Lower lobe of right lung (tissue), 2 donors: ENCODE results near the gene MTERF1. TPM values are rescaled to one million over a fixed set of nuclear protein-coding genes. Genes with fewer than 3 reads are reported as not detected.

ENCODE experiments used
- ATAC-seq, 2 donors: fragments of 200-7000 bp; cut with Tn5 transposase; one replicate each; pipeline ENCODE4 v1.9.1; 2020 to 2022; ENCODE audit warnings: mild to moderate bottlenecking in 2 of 2, moderate library complexity in 2 of 2
- DNase-seq: peaks from one replicate; pipeline ENCODE4 v3.0.0-alpha.2; 2020
- H3K27ac ChIP-seq: fragments of 200-600 bp; one replicate; pipeline ENCODE4 v1.8.0; 2022
- H3K27me3 ChIP-seq: fragments of 200-600 bp; one replicate; pipeline ENCODE4 v1.8.0; 2022; ENCODE audit warnings: low read depth
- H3K36me3 ChIP-seq: fragments of 200-600 bp; one replicate; pipeline ENCODE4 v1.8.0; 2022; ENCODE audit warnings: mild to moderate bottlenecking
- H3K4me1 ChIP-seq: fragments of 200-600 bp; one replicate; pipeline ENCODE4 v1.8.0; 2022
- H3K4me3 ChIP-seq: fragments of 200-600 bp; one replicate; pipeline ENCODE4 v1.8.0; 2022; ENCODE audit warnings: mild to moderate bottlenecking
- H3K9me3 ChIP-seq: fragments of 200-600 bp; one replicate; pipeline ENCODE4 v1.8.0; 2022
- CTCF ChIP-seq: fragments of 200-600 bp; IDR thresholded peaks from one replicate; pipeline ENCODE4 v1.8.0; 2022; ENCODE audit warnings: antibody characterized with exemption, mild to moderate bottlenecking
- intact Hi-C: fragments of 100-400 bp; cut with DNase I; formaldehyde crosslinking; loops from one replicate; pipeline ENCODE4 v1.11.0; 2022
- long read RNA-seq: library from polyadenylated mRNA; unstranded; transcript quantifications from one replicate; pipeline ENCODE4 v2.0.0, GENCODE V29; 2021
- total RNA-seq: library from RNA; stranded (reverse); fragmentation: NEBNext Ultra II Directional; extraction: Animal tissue kit (Norgen Biotek cat#: 25700); gene quantifications from one replicate; pipeline ENCODE4 v1.2.1, GENCODE V29; 2021
- donor health status: DM: no; HTN: yes; CAD: no; lungs with severe emphysema.

MTERF1 gene, protein sequence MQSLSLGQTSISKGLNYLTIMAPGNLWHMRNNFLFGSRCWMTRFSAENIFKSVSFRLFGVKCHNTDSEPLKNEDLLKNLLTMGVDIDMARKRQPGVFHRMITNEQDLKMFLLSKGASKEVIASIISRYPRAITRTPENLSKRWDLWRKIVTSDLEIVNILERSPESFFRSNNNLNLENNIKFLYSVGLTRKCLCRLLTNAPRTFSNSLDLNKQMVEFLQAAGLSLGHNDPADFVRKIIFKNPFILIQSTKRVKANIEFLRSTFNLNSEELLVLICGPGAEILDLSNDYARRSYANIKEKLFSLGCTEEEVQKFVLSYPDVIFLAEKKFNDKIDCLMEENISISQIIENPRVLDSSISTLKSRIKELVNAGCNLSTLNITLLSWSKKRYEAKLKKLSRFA
- 11.5 TPM for total RNA-seq
- long read RNA-seq, transcript MTERF1-201 (3 exons, 1,997 nt), result major isoform, 9 of 11 reads
- long read RNA-seq, partial matches to known transcripts, result 0 of 11 reads
- long read RNA-seq, other reads (novel, unspliced or antisense), result 0 of 11 reads

- intact Hi-C loops, result loop anchor here (10.0 kb wide), 1 partner anchor 796 kb away; no protein-coding TSS in a partner anchor
Measured at GRCh38 chr7:91880413-91881241, at the start of gene MTERF1. MTERF1 (minus strand) TSS chr7:91880702; CDS start chr7:91880083, 619 bp downstream.

DNA sequence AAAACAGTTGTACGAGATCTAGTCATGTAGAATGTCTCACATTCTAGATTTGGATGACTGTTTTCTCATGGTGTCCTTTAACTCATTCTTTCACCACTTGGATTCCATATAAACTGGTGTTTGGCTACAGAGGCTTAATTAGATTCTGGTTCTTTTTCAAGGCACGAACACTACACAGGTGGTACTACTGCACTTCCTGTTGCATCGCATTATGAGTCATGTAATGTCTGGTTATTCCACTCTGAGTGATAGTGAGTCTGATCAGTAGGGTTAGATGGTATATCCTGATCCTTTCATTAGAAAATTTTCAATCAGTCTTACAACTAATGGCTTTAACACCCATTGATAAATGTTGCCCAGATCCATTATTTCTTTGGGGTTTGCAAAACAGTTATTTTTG is 49.0 kb upstream of the MTERF1 start:
- Histone ChIP-seq H3K4me3 (no peak overlapping the region), H3K27me3 (no peaks in the 10 kb centered on the region), H3K4me1 (no peaks in the 10 kb centered on the region), H3K9me3 (no peaks in the 10 kb centered on the region), H3K27ac (no peak overlapping the region), H3K36me3 (no peaks in the 10 kb centered on the region)
- DNase-seq (no peak), ATAC-seq (no peak)
- no peak for TF ChIP-seq CTCF
- intact Hi-C loops, result no loop called here

More at GRCh38 chr7:91880413-91881241, at the start of gene MTERF1:
- DNase-seq (peak; percentile 95), ATAC-seq (peak; percentile 99 to 100)
- Histone ChIP-seq H3K9me3 (no peaks in the 10 kb centered on the region), H3K4me3 (peak within 1 kb of the TSS; percentile 79), H3K27ac (peak within 1 kb of the TSS; percentile 66), H3K4me1 (peaks cover 19% of the 10 kb centered on the region), H3K27me3 (no peaks in the 10 kb centered on the region), H3K36me3 (no peaks in the 10 kb centered on the region)
- peak; percentile 93 for TF ChIP-seq CTCF

DNA sequence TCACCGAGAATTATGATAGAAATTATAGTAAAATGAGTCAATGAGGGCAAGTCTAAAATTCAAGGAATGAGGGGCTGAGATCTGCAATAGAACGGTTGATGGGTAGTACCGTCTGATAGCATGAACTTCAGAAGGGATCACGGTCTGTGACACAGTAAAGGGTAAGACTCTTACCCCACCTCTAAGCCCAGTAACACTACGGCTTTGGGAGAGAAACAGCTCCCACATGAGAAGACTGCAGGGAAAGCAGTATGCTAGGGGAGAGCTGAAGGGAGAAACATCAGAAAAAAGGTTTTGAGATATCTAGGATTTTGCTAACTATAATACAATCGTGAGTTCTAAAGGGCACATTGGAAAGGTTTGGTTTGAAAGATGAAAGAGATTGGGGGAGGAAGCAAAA is 47.4 kb upstream of the MTERF1 start:
- no peak for TF ChIP-seq CTCF
- no peaks in the 10 kb centered on the region for H3K27me3 ChIP-seq
- H3K27ac ChIP-seq, result no peak overlapping the region
- intact Hi-C loops, result no loop called here
- ATAC-seq (no peak), DNase-seq (no peak)
- no peak overlapping the region for H3K4me3 ChIP-seq
- no peaks in the 10 kb centered on the region for H3K4me1 ChIP-seq
- H3K9me3 ChIP-seq, result no peaks in the 10 kb centered on the region
- H3K36me3 ChIP-seq, result no peaks in the 10 kb centered on the region

DNA sequence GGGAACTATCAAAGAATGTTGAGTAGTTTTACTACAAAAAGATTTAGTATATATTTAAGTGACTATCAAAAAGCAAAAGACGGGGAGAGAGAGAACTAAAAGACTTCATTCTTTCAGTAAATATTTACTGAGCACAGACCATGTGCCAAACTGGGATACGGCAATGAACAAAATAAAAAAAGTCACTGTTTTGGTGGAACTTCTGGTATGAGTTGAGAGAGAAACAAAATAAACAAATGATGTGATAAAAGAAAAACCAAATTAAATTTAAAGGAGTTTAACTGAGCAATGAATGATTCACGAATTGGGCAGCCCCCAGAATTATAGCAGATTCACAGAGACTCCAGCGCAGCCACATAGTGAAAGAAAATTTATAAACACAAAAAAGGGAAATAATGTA is 42.4 kb upstream of the MTERF1 start:
- no peak for ATAC-seq

More for the DNA sequence above, 42.4 kb upstream of the MTERF1 start:
- Histone ChIP-seq H3K36me3 (no peaks in the 10 kb centered on the region), H3K4me3 (no peak overlapping the region), H3K9me3 (no peaks in the 10 kb centered on the region), H3K27me3 (no peaks in the 10 kb centered on the region), H3K27ac (no peak overlapping the region), H3K4me1 (no peaks in the 10 kb centered on the region)
- DNase-seq, result no peak
- intact Hi-C loops, result no loop called here
- no peak for TF ChIP-seq CTCF
